Right ventricle myocardium superior (tissue), 1 donor: Measurements from ENCODE around the gene GPX5. TPM values are rescaled to one million over a fixed set of nuclear protein-coding genes. Genes with fewer than 3 reads are reported as not detected.
"Not testable (repeated sequence)": the region's sequence is repeated elsewhere in the genome, so short reads cannot be mapped to it uniquely, and the experiment has no call there.

Experiments used
- ATAC-seq: fragments of 200-7000 bp; cut with Tn5 transposase; one replicate; pipeline ENCODE4 v1.9.1; 2020; ENCODE audit warnings: mild to moderate bottlenecking; ENCODE audit not compliant: poor library complexity
- DNase-seq: peaks from one replicate; pipeline ENCODE4 v3.0.0-alpha.2; 2020
- intact Hi-C: fragments of 100-400 bp; cut with DNase I; formaldehyde crosslinking; loops from one replicate; pipeline ENCODE4 v1.11.2; 2022
- total RNA-seq: library from RNA; stranded (reverse); fragmentation: NEBNext Ultra II Directional; extraction: Animal tissue kit (Norgen Biotek cat#: 25700); gene quantifications from one replicate; pipeline ENCODE4 v1.2.1, GENCODE V29; 2021
- donor health status: DM: no; HTN: yes; CAD: no; lungs with severe emphysema.

Gene GPX5
- total RNA-seq, 1 donor from 2014 or later: not detected

DNA sequence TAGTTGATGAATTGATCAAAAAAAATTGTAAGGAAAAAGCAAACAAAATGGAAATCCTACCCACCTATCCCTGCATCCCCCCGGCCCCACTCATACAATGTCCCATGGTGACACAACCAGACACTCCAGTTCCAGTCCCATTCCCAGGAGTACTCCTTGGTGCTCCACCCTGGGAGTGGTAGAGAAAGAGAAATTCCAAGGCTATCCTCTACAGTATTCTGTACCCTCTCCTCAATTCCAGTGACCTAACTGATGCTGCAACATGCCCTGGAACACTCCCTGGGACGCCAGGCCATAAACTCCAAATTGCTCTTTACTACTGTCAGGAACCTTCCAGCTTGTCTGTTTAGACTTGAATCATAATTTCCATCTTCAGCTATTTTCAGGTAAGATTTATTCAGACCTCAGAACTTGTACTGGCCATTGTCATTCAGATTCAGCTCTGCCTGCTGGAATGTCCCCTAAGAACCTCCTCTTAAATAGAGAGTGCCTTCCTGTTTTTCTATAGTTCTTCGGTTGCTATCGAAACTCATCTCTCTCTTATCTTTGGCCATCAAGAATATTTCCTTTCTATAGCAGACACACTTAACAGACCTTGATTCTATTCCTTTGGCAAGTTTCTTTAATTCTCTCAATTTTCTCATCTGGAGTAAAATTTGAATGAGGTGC is 18.7 kb upstream of the GPX5 start:
- no peak for DNase-seq
- ATAC-seq: no peak
- intact Hi-C loops: no loop called here

DNA sequence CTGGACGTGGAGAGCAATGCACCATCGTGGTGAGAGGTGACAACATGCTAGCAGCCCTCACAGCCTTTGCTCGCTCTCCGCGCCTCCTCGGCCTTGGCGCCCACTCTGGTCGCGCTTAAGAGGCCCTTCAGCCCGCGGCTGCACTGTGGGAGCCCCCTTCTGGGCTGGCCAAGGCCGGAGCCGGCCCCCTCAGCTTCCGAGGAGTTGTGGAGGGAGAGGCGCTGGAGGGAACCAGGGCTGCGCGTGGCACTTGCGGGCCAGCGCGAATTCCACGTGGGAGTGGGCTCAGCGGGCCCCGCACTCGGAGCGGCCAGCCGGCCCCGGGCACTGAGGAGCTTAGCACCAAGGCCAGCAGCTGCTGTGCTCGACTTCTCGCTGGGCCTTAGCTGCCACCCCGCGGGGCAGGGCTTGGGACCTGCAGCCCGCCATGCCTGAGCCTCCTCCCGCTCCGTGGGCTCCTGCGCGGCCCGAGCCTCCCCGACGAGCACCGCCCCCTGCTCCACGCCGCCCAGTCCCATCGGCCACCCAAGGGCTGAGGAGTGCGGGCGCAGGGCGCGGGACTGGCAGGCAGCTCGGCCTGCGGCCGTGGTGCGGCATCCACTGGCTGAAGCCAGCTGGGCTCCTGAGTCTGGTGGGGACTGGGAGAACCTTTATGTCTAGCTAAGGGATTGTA is 13.9 kb upstream of the GPX5 start:
- no peak for ATAC-seq
- intact Hi-C loops: no loop called here
- no peak for DNase-seq

DNA sequence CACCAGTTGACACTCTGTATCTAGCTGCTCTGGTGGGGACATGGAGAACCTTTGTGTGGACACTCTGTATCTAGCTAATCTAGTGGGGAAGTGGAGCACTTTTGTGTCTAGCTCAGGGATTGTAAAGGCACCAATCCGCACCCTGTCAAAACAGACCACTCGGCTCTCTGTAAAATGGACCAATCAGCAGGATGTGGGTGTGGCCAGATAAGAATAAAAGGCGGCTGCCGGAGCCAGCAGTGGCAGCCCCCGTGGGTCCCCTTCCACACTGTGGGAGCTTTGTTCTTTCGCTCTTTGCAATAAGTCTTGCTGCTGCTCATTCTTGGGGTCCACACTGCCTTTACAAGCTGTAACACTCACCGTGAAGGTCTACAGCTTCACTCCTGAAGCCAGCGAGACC is 13.3 kb upstream of the GPX5 start:
- ATAC-seq, DNase-seq, intact Hi-C loops: not testable (repeated sequence)

DNA sequence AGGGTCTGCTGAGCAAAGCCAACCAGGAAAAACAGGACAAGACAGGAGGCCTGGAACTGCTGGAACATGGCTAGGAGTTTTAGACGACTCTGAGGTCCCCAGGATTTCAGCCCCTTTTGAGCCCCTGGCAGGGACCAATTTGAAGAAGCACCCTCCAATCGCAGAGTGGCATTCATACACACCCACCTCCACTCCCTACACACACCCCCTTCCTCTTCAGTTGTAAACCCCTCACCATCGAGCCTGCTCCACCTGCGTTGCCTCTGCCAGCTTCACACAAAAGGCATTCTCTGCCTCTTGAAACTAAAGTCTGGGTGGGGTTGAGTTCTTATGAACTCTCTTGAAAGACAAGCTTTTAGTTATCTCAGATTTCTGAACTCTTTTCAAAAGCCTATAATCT is 10.0 kb upstream of the GPX5 start, which contains the start of gene GPX6:
Gene GPX6, minus strand, starts transcription at position 118 of the 400 bp plus-strand sequence. Its CDS starts 50 bp downstream, at position 68.
- intact Hi-C loops: no loop called here
- ATAC-seq (no peak), DNase-seq (no peak)

DNA sequence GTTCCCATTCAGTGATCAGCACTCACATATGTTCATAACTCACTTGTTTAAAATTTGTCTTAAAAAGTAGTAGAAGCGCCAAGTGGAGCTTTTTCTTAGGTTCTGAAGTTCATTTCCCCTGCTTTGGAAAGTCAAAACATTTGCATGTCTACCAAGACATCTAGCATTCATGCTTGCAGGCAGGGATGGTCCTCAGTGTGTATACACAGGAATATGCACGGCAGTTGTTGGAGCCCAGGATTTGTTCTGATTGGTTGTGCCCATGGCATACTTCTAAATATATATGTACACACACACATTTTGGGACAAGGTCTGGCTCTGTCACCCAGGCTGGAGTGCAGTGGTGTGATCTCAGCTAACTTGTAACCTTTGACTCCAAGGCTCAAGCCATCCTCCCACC is 7.7 kb upstream of the GPX5 start:
- DNase-seq (no peak), ATAC-seq (no peak)
- intact Hi-C loops: no loop called here

DNA sequence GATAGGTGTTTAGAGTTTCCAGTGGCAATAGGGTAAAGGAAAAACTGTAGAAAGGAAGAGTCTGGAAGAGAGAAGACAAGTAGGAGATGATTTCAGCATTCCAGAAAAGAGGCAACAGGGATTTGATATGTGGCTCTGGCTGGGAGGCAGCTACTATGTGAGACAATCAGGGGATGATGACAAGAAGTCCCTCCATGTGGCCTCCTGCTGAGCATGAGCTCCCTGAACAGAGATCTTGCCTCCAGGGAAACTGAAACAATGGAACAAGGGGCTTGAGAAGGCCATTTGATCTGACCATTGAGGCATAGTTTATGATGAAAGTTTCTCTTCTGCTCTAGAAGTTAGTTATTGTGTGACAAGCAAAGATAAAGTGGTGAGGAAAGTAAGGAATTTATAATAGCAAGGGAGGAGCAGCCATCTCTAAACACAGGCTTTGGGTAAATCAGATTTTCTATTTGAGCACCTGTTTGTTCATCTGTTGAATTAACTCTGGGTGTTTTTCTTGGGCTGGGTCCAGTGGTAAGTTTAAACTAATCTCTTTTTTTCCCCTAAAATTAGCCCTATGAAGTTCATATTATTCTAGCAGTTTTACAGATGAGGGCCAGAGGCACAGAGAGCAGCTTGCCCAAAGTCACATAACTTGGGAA is 3.0 kb upstream of the GPX5 start:
- intact Hi-C loops: no loop called here
- no peak for ATAC-seq
- DNase-seq: no peak

DNA sequence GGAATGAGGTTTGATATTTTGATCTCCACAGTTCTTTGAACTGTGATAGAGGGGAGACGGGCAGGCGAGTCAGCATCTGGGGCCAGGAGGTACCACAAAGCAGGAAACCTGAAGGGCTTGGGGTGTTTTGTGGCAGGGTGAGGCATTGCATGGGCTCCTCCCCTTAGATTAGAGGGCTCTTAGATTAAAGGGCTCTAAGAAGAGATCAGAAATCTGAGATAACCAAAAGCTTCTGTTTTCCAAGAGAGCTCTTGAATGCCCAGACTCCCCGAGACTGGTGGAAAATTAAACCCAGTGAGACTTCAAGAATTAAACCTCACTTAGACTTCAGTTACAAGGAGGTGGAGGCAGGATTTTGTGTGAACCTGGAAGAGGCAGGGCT is 2.4 kb upstream of the GPX5 start:
- intact Hi-C loops: no loop called here
- DNase-seq: no peak

DNA sequence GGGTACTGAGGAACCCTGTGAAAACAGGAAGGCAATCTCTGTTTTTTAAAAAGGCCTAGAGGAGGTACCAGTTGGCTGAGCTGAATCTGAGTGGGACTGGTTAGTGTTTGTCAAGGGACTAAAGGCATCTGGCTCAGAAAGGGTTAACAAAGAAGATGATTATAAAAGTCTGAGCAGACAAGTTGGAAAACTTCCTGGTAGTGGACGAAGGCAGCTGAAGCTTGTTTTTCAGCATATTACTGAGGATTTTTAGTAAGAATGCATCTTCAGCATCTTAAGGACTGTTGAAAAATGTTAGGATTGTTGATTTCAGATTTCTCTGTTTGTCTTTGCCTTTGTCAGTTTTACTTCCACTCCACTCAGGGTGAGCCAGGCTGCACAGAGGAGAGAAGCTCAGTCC is 5.1 kb downstream of the GPX5 start:
- ATAC-seq (no peak), DNase-seq (no peak)
- intact Hi-C loops: no loop called here

More for the DNA sequence above, 2.4 kb upstream of the GPX5 start:
- ATAC-seq: no peak

DNA sequence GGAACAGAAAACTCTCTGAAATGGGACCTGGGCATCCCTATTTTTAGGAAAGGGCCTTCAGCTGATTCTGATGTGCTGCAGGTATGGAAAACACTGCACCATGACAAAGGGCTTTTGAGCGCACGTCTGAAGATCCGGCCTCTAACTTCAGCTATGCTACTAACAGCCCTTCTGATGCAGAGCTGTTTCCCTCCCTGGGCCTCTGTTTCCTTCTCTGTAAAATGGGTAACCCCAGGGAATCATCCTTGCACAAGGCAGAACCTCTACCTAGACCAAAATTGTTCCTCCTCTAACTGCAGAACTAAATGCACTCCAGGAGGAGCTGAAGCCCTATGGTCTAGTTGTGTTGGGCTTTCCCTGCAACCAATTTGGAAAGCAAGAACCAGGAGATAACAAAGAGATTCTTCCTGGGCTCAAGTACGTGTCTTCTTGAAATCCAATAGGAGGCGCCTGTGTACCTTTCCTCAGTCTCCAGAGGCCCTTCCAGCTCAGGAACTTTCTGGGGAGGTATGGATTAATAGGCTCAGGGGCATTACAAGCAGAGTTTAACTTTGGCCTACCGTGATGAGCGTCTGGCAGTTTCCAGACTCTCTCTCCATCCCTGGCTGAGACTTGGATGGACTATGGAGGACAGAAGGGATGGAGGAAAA is 5.9 kb downstream of the GPX5 start:
- intact Hi-C loops: no loop called here
- DNase-seq (no peak), ATAC-seq (no peak)

DNA sequence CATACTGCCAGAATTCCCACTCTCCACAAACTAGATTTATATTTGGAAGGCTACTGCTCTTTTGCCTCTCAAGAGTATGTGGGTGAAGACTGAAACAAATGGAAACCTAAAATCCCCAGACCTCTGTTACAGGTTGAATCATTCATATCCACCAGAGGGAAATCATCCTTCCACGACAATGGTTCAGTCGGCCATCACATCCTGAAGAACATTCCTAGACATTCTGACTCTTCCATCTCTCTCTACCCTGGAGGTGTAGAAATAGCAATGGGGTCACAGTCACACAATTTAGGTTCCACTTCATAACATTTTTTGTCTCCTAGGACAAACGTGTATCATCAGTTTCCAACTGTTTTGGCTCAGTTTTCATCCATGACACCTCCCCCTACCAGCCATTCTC is 8.6 kb downstream of the GPX5 start:
- DNase-seq (no peak), ATAC-seq (no peak)
- intact Hi-C loops: no loop called here

DNA sequence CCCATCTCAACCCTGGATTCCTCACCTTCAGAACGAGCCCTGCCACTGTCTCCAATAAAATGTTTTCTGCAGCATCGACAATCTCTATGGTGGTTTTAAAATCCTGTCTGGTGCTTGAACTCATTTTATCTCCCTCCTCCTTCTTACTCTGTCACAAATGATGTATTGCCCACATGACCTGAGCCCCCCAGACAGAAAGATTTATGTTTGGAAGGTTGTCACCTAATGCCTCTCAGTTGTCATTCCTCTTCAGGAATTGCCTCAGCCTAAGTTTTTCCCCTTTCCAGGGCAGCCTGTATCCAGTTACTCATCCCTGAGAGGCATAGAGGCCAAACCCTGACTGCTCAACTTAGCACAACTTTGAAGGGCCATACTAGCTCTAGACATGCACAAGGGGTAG is 9.2 kb downstream of the GPX5 start:
- intact Hi-C loops: no loop called here

DNA sequence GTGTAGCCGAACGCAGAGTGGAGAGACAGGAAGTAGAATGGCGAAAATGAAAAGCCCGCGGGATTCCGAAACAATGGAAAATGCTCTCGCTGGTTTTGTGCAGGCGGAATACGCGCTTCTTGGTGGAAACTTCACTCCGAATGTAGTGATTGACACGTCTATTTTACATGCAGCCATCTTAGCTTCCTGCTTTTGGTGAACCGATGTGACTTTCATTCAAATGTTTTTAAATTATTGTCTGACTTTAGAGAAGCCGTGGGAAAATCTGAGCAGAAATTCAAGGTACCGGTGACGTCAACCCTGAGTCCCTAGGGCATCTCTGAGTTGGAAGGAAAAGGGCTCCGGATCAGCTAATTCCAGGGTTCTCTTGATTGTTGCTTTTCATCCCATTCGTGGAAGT is 11.4 kb downstream of the GPX5 start:
- ATAC-seq (no peak), DNase-seq (no peak)
- intact Hi-C loops: no loop called here

More for the DNA sequence above, 9.2 kb downstream of the GPX5 start:
- ATAC-seq: no peak
- DNase-seq: no peak

DNA sequence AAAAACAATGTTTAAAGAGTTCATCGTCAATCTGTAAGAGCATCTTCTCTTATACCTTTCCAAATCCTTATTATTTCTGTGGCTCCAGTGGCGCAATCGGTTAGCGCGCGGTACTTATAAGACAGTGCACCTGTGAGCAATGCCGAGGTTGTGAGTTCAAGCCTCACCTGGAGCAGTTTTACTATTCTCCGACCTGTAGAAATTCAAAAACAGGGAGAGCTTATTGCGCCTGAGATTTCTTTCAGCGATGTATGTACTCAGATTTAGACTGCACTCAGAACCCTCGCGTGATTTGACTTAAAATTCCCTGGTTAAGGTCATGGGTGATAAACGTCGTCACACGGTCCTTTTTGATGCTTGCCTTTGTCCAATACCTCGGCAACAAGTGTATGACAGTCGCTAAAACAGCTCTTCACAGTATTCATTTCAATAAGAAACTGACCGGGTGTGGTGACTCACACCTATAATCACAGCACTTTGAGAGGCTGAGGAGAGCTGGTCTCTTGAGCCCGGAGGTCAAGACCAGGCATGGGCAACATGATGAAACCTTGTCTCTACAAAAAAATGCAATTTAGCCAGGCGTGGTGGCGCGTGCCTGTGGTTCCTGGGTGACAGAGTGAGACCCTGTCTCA is 11.9 kb downstream of the GPX5 start:
- DNase-seq (no peak), ATAC-seq (no peak)
- intact Hi-C loops: no loop called here

DNA sequence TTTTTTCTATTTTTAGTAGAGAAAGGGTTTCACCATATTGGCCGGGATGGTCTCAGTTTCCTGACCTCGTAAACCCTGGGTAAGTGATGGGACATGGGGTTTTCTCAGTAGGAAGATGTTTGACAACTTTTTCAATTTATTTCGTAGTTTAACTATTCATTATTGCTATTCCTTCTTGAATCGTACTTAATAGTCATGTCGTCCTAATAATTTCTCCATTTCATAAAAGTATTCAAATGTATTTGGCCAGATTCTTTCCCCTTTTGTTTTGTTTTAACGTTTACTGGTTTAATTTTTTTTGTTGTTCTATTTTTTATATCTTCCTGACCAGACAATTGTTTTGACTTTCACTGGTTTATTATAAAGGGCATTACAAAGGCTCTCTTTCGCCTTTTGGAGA is 16.3 kb downstream of the GPX5 start:
- DNase-seq (no peak), ATAC-seq (no peak)
- intact Hi-C loops: no loop called here

DNA sequence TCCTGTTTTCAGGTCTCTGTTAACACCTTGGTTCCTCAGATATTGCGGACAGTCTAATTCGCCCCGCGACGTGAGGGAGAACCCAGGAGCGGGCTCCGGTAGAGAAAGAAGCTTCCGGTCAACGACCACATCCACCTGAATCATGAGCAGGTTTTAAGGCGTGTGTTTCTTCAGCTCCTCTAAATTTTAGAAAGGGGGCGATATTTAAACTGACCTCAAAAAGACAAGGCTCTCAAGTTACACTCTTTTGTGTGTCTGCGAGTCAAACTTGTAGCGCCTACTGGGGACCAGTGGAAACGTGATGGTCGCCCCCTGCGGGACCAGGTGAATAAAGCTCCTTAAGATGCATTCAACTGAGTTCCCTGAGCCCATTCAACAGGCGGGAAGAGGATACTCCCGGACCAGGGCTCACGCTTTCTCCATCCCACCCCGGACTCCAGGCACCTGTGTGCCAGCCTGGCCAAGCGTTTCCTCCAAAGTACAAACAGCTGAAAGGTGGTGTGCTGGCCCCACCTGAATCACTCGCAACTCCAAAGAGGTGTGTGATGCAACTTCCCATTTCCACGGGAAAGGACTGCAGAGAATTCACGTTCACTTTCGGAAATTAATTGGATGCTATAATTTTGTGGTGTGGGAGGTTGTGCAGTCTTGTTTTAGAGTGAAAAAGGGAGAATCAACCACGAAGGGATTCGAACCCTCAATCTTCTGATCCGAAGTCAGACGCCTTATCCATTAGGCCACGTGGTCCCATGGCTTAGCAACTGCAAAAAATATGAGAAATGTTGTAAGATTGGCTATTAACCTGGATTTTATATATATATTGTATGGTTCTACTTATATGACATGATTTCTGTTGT is 17.0 kb downstream of the GPX5 start:
- ATAC-seq (no peak), DNase-seq (no peak)
- intact Hi-C loops: no loop called here

DNA sequence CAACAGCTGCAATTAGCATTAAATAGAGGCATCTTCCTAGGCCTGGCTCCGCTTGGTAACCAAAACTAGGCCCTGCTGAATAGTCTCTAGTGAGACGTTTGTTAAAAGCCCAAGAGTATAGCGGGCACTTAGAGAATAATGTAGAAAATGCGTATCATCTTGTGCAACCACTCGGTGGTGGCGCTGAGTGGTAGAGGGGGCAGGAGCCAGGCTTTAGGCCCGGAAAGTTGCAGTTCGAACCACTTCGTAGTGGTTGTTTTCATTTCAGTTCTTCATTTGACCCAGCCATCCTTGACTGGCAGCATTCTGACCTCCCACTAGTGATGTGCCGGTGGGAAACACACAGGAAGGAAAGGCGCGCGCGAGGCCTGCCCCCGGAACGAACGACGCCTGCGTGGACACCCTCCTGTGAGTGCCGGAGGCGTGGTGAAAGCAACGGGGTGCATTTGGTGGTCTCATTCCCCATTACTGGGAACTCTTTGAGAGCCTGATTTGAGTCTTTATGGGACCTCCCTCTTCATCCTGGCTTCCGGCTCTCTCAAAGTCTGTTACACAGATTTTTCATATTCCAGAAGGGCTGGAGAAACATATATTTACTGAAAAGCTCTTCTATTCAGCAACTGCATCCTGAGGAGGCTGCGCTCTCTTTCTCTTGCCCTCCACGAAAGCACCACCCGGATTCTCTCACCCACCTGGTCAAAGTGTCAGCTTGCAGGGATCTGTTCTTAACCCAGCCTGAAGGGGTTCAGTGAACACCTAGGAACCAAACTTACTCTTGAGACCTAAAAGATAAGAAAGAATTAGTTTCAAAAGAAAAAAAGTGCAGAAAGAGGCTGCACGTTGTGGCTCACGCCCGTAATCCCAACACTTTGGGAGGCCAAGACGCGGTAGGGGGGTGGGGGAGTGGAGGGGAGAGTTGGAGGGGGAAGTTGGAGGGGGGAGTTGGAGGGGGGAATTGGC is 18.2 kb downstream of the GPX5 start:
- ATAC-seq: no peak
- intact Hi-C loops: no loop called here
- DNase-seq: no peak

DNA sequence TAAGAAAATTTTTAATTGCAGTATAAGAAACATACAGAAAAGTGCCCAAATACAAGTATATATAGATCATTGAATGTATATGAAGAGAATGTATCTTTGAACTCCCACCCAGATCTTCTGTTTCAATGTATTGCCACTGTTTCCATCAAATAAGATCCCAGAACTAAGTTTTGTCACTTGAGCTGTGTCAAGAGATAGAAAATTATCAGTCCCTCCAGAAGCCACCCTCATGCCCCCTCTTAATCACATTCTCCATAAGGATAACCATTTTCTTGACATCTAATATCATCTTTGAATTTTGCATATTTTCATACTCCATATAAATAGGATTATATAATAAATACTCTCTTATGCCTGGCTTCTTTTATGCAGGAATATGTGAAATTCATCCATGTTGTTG is 20.3 kb downstream of the GPX5 start:
- intact Hi-C loops: no loop called here
- DNase-seq (no peak), ATAC-seq (no peak)
